Fibroblast of villous mesenchyme (primary cell): ENCODE measurements around the gene FAM3C. TPM values are rescaled to one million over a fixed set of nuclear protein-coding genes. Genes with fewer than 3 reads are reported as not detected.
"Not testable (repeated sequence)": the region's sequence is repeated elsewhere in the genome, so short reads cannot be mapped to it uniquely, and the experiment has no call there.

Experiments used
- DNase-seq: peaks from one replicate; pipeline ENCODE4 v3.0.0-alpha.2; 2010; ENCODE audit warnings: low read depth
- H3K4me3 ChIP-seq: 2 replicates; pipeline ENCODE4 v1.5.1; 2011; ENCODE audit warnings: low read depth, mild to moderate bottlenecking, low read length
- CTCF ChIP-seq: IDR thresholded peaks from 2 replicates; pipeline ENCODE4 v1.5.1; 2012; ENCODE audit warnings: low read depth, mild to moderate bottlenecking, low read length; ENCODE audit not compliant: insufficient read depth
- total RNA-seq: library from RNA; depleted of rRNA; stranded (reverse); fragments of >200 nt; gene quantifications from 2 replicates; pipeline ENCODE4 v1.2.3, GENCODE V29; 2012

The FAM3C gene
- total RNA-seq, 1 donor = 35.8 TPM

DNA sequence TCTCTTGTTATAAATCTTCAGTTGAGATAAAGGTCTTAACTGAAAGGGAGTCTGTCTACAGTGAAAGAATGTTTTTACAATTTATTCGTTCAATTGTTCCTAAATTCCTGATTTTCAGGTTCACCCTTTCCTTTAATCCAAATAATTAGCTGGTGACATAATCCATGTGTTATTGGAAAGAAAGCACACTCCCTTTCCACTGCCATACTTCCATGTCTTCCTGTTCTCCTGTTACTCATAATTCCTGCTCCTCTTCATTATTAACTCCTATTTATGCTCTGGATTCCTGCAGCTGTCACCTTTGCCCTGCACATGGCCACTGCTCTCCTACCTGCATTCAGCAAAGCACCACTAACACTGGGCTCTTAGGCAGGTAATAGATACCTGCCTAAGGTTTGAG lies 40.0 kb upstream of the FAM3C start:
- DNase-seq = no peak
- no peak for TF ChIP-seq CTCF
- no peak overlapping the region for H3K4me3 ChIP-seq

DNA sequence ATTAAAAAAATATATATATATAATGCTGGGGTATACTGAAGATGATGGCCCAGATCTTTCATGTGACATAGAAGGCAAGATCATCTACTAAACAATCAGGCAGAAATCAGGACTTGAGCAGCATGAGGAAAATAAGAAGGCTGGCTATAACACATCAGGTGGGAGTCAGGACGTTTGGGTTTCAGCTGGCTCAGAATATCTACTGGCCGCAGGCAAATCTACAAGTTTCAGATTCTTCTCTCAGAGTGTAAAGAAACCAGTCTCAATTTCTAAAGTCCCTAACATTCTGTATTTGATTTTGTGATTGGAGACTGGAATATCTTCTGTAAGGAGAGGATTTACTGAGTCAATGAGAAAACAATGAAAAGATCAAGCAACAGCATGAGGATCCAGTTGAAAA lies 37.7 kb upstream of the FAM3C start:
- no peak for TF ChIP-seq CTCF
- no peak for DNase-seq
- no peak overlapping the region for H3K4me3 ChIP-seq

DNA sequence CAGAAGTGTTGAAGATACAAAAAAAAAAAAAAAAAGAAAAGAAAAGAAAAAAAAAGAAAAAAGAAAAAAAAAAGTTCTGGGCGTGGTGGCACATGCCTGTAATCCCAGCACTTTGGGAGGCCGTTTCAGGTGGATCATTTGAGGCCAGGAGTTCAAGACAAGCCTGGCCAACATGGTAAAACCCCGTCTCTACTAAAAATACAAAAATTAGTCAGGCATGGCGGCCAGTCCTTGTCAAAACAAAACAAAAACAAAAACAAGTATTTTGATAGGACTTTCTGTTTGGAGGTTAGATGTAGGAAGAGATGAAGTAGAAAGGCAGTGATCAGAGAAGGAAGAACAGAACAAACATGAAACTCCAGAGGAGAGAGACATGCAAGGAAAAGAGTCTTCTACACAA lies 36.4 kb upstream of the FAM3C start:
- H3K4me3 ChIP-seq = not testable (repeated sequence)

GRCh38 chr7:121431996-121432395 lies 35.9 kb upstream of the FAM3C start:
- DNase-seq = no peak
- H3K4me3 ChIP-seq = no peak overlapping the region
- TF ChIP-seq CTCF = no peak

More for the DNA sequence above, 36.4 kb upstream of the FAM3C start:
- DNase-seq = not testable (repeated sequence)

DNA sequence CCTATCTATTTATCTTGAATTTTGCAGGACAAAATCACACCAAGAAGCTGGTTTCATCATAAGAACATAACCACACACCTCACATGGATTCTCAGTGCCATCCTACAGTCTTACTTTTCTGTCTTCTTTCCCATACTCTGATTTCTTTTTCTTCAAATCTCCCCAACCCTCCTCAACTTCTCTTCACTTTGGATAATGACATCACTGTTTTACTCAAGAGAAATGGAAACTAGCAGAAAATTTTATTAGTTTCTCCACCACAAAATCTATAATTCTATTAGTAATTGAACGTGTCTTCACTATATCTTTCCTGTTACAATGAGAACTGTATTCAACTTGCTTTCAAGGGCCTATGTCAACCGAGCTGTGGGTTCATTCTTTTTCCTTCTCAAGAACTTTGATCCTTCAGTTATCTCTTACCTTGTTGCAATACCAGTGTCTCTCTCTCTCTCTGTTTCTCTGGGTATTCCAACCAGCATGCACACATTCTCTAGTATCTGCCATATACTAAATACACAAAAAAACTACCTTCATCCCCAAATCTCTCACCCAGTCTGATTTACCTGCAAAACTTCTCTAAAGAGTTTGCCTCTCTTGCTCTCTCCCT lies 35.4 kb upstream of the FAM3C start:
- no peak for DNase-seq
- no peak for TF ChIP-seq CTCF

GRCh38 chr7:121430558-121430957 lies 34.5 kb upstream of the FAM3C start:
- no peak overlapping the region for H3K4me3 ChIP-seq
- DNase-seq = no peak
- no peak for TF ChIP-seq CTCF

More for the DNA sequence above, 35.4 kb upstream of the FAM3C start:
- no peak overlapping the region for H3K4me3 ChIP-seq

DNA sequence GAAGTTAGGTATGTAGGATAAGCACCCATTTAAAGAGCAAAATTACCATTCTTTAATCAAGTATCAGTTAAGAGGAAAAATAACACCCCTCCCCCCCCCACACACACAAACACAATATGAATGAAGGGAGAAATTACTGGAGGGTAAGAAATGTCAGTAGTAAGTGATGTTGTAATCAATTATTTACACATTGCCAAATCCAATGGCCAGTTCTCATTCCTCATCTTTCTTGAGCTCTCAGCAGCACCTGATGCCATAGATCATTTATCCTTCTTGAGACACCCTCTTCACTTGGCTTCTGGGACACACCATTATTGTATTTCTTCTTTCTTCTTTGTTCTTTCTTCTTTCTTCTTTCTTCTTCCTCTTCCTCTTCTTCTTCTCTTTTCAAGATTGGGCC lies 33.7 kb upstream of the FAM3C start:
- no peak for TF ChIP-seq CTCF
- no peak for DNase-seq
- no peak overlapping the region for H3K4me3 ChIP-seq
